Activated CD4-positive, alpha-beta T cell treated with anti-CD3 and anti-CD28 coated beads, Interleukin-2, amount 50 U/mL, for 48 hours (primary cell): ENCODE results near the gene AOX1.
"Not testable (repeated sequence)": the region's sequence is repeated elsewhere in the genome, so short reads cannot be mapped to it uniquely, and the experiment has no call there.

Source experiments
- DNase-seq, 2 experiments: peaks; one replicate each; pipeline ENCODE4 v3.0.0-alpha.2; 2020

The AOX1 gene

GRCh38 chr2:200705305-200706041 is 119.7 kb downstream of the AOX1 start:
- DNase-seq: no peak

- no peak for DNase-seq
These were observed 123.1 kb downstream of the AOX1 start for GRCh38 chr2:200708943-200709342.

- DNase-seq: peak; percentile 95 to 96
These were observed 127.3 kb downstream of the AOX1 start for GRCh38 chr2:200713003-200713703.

GRCh38 chr2:200713704-200714064 is 127.9 kb downstream of the AOX1 start:
- peak; percentile 33 to 38 for DNase-seq

GRCh38 chr2:200715014-200715413 is 129.2 kb downstream of the AOX1 start:
- DNase-seq: not testable (repeated sequence)

- DNase-seq: no peak
These were observed 130.6 kb downstream of the AOX1 start for GRCh38 chr2:200716386-200716785.
